IMR-90 (cell line): ENCODE results near the gene TLK2. TPM values are rescaled to one million over a fixed set of nuclear protein-coding genes. Genes with fewer than 3 reads are reported as not detected.
"Not testable (repeated sequence)": the region's sequence is repeated elsewhere in the genome, so short reads cannot be mapped to it uniquely, and the experiment has no call there.

Experiments used
- ATAC-seq: fragments of 200-7000 bp; cut with Tn5 transposase; 2 replicates; pipeline ENCODE4 v1.9.1; 2020; ENCODE audit warnings: low read depth, mild to moderate bottlenecking, moderate library complexity
- BruUV-seq: library from RNA; stranded (reverse); fragments of 400-500 nt; replicated peaks from 2 replicates; lab custom pipeline; 2021; lab: Mats Ljungman, UMichigan
- CTCF ChIA-PET: fragments of 300-600 bp; formaldehyde crosslinking; extraction: SDS; loops from one replicate; lab custom pipeline; 2021; ENCODE audit warnings: antibody characterized with exemption; lab: Yijun Ruan, JAX
- POLR2A ChIA-PET: fragments of 300-600 bp; sonication (Branson Sonifier 250); formaldehyde crosslinking; loops from one replicate; lab custom pipeline; 2022; ENCODE audit warnings: antibody characterized with exemption; ENCODE audit not compliant: unreplicated experiment; lab: Charles Lee
- DNase-seq: peaks from one replicate; pipeline ENCODE4 v3.0.0; 2013
- H2AFZ ChIP-seq: replicated peaks from 2 replicates; pipeline ENCODE3; 2013; ENCODE audit warnings: low read length, mild to moderate bottlenecking; ENCODE audit not compliant: poor library complexity
- H2AK5ac ChIP-seq: 2 replicates; pipeline ENCODE4 v1.6.1; 2013; ENCODE audit warnings: low read depth, low read length, inconsistent platforms
- H2AK9ac ChIP-seq: replicated peaks from 2 replicates; pipeline ENCODE3; 2013; ENCODE audit warnings: mild to moderate bottlenecking, low read depth, low read length, moderate library complexity; ENCODE audit not compliant: poor library complexity
- H2BK120ac ChIP-seq: 2 replicates; pipeline ENCODE4 v1.6.1; 2013; ENCODE audit warnings: low read depth, low read length, inconsistent platforms
- H2BK15ac ChIP-seq: 3 replicates; pipeline ENCODE4 v1.6.1; 2013; ENCODE audit warnings: low read depth, low read length, inconsistent platforms
- H2BK20ac ChIP-seq: 2 replicates; pipeline ENCODE4 v1.6.1; 2013; ENCODE audit warnings: low read depth, mild to moderate bottlenecking, inconsistent platforms, low read length, moderate library complexity
- H2BK5ac ChIP-seq: 2 replicates; pipeline ENCODE4 v1.6.1; 2013; ENCODE audit warnings: mild to moderate bottlenecking, low read depth, low read length, inconsistent platforms; ENCODE audit not compliant: poor library complexity, severe bottlenecking
- H3K14ac ChIP-seq: replicated peaks from 2 replicates; pipeline ENCODE4 v1.6.1; 2013; ENCODE audit warnings: low read depth, low read length, inconsistent platforms
- H3K18ac ChIP-seq: 2 replicates; pipeline ENCODE4 v1.6.1; 2013; ENCODE audit warnings: low read depth, low read length, control low read depth
- H3K23ac ChIP-seq: 2 replicates; pipeline ENCODE4 v1.6.1; 2013; ENCODE audit warnings: low read depth, low read length, inconsistent platforms
- H3K27ac ChIP-seq: 2 replicates; pipeline ENCODE4 v1.5.1; 2013; ENCODE audit warnings: mild to moderate bottlenecking, control low read depth, low read length; ENCODE audit not compliant: insufficient read depth
- H3K27me3 ChIP-seq: 2 replicates; pipeline ENCODE4 v1.6.1; 2013; ENCODE audit warnings: low read length; ENCODE audit not compliant: control insufficient read depth, insufficient read depth
- H3K36me3 ChIP-seq: 2 replicates; pipeline ENCODE4 v1.6.1; 2013; ENCODE audit warnings: low read length, mixed read lengths; ENCODE audit not compliant: control insufficient read depth, insufficient read depth
- H3K4ac ChIP-seq: 2 replicates; pipeline ENCODE4 v1.6.1; 2013; ENCODE audit warnings: low read depth, low read length, inconsistent platforms
- H3K4me1 ChIP-seq: 2 replicates; pipeline ENCODE4 v1.6.1; 2013; ENCODE audit warnings: low read length, mixed read lengths; ENCODE audit not compliant: control insufficient read depth, insufficient read depth
- H3K4me2 ChIP-seq: 2 replicates; pipeline ENCODE4 v1.6.1; 2013; ENCODE audit warnings: low read depth, mild to moderate bottlenecking, control low read depth, low read length, moderate library complexity
- H3K4me3 ChIP-seq: 2 replicates; pipeline ENCODE4 v1.5.1; 2013; ENCODE audit warnings: low read depth, mild to moderate bottlenecking, control low read depth, low read length, moderate library complexity; ENCODE audit not compliant: insufficient read depth
- H3K56ac ChIP-seq: 2 replicates; pipeline ENCODE4 v1.6.1; 2013; ENCODE audit warnings: low read length, inconsistent platforms; ENCODE audit not compliant: insufficient read depth; ENCODE audit errors: extremely low read depth
- H3K79me1 ChIP-seq, 2 experiments: 2 replicates each; pipeline ENCODE4 v1.6.1; 2013; ENCODE audit warnings: low read length in 2 of 2, inconsistent platforms in 1 of 2, low read depth in 1 of 2
- H3K9ac ChIP-seq: 2 replicates; pipeline ENCODE4 v1.6.1; 2013; ENCODE audit warnings: low read depth, low read length, control low read depth
- H3K9me1 ChIP-seq: 2 replicates; pipeline ENCODE4 v1.6.1; 2013; ENCODE audit warnings: low read length, inconsistent platforms; ENCODE audit not compliant: insufficient read depth
- H3K9me3 ChIP-seq: 2 replicates; pipeline ENCODE4 v1.6.1; 2013; ENCODE audit warnings: low read length; ENCODE audit not compliant: control insufficient read depth, insufficient read depth
- H4K20me1 ChIP-seq: 2 replicates; pipeline ENCODE4 v1.6.1; 2013; ENCODE audit warnings: low read length, inconsistent platforms; ENCODE audit not compliant: insufficient read depth
- H4K5ac ChIP-seq: 2 replicates; pipeline ENCODE4 v1.6.1; 2013; ENCODE audit warnings: mild to moderate bottlenecking, low read depth, low read length, control low read depth
- H4K8ac ChIP-seq, 2 experiments: 2 replicates each; pipeline ENCODE4 v1.6.1; 2013; ENCODE audit warnings: low read depth in 2 of 2, low read length in 2 of 2, control low read depth in 1 of 2, inconsistent platforms in 1 of 2
- H4K91ac ChIP-seq: 2 replicates; pipeline ENCODE4 v1.6.1; 2013; ENCODE audit warnings: low read depth, low read length, inconsistent platforms; ENCODE audit not compliant: insufficient read depth
- WGBS, 2 experiments: methylation state at CpG; one replicate each; pipeline versions ENCODE4 v1.1.5 to v1.1.7; 2013; ENCODE audit warnings: missing lambda C conversion rate in 2 of 2; ENCODE audit not compliant: insufficient read length in 1 of 2; ENCODE audit errors: extremely low coverage in 2 of 2; 5-methylcytosine and 5-hydroxymethylcytosine counted together
- dilution Hi-C: fragments of 300-500 bp; cut with HindIII; formaldehyde crosslinking; loops from one replicate; pipeline ENCODE4 v1.14.3; 2018; ENCODE audit warnings: low sequenced_read_pairs; ENCODE audit not compliant: unreplicated experiment
- in situ Hi-C: fragments of 300-500 bp; cut with MboI; formaldehyde crosslinking; loops from 3 replicates; pipeline ENCODE4 v1.14.3; 2019; ENCODE audit warnings: low sequenced_read_pairs, inconsistent platforms, mixed read lengths
- intact Hi-C: fragments of 100-400 bp; cut with micrococcal nuclease; formaldehyde crosslinking; loops from 2 replicates; pipeline ENCODE4 v1.10.0; 2022
- polyA plus RNA-seq, 3 experiments: library from polyadenylated mRNA; depleted of rRNA; stranded (reverse); fragments of >200 nt; gene quantifications; 2 replicates each; pipeline ENCODE4 v1.2.3, GENCODE V29; 2012; ENCODE audit warnings: low replicate concordance in 1 of 3
- total RNA-seq: library from RNA; depleted of rRNA; stranded (reverse); fragments of >200 nt; gene quantifications from 2 replicates; pipeline ENCODE4 v1.2.3, GENCODE V29; 2012

The TLK2 gene
- total and polyA plus RNA-seq, 2 of the 4 experiments (the other 2 are of a cell fraction): 35.7 to 39.4 TPM

- H3K9me3 ChIP-seq, H2BK120ac ChIP-seq, H2BK15ac ChIP-seq, H2AK9ac ChIP-seq, H3K9me1 ChIP-seq, H4K20me1 ChIP-seq, H3K4ac ChIP-seq, H3K4me2 ChIP-seq, H3K14ac ChIP-seq, H4K8ac ChIP-seq, H3K18ac ChIP-seq, ATAC-seq, H3K4me1 ChIP-seq, H3K27ac ChIP-seq, H3K23ac ChIP-seq, H2BK20ac ChIP-seq, H3K36me3 ChIP-seq, H2BK5ac ChIP-seq, H3K27me3 ChIP-seq, H3K9ac ChIP-seq, H2AFZ ChIP-seq, dilution Hi-C loops, intact Hi-C loops, H2AK5ac ChIP-seq, in situ Hi-C loops, BruUV-seq, H3K56ac ChIP-seq, H4K5ac ChIP-seq, H4K91ac ChIP-seq, POLR2A ChIA-PET, DNase-seq, H3K4me3 ChIP-seq, CTCF ChIA-PET: not testable (repeated sequence)
- WGBS, 2 experiments: 100% methylated on average over 3 of the region's 5 CpGs; no CpG with 5 or more reads in 1 of the 2 experiments
- peaks cover 17 to 41% of the 10 kb centered on the region in 2 experiments for H3K79me1 ChIP-seq
These were observed 67.4 kb downstream of the TLK2 start for GRCh38 chr17:62546066-62546465.
